GM04503 (cell line): ENCODE measurements around the gene GAS7.

Experiments used
- DNase-seq: peaks from one replicate; pipeline ENCODE4 v3.0.0-alpha.2; 2012; ENCODE audit warnings: low read depth

GAS7 gene

DNA sequence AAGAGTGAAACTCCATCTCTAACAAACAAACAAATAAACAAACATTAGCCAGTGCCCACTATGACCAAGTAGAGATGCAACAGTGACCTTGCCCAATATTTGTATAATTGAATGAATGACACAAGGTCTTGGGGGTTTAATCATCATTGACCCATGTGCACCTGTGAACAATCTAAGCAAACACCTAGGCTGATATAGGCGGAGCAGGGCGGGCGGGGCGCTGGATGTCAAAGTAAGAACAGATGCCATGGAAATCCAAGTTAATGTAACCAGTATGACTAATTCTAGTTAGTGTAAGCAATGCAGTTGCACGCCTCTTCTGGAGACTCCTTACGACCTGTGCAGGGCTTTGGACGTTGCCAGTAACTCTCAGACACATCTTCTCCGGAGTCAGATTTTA lies 310.9 kb downstream of the GAS7 start:
- DNase-seq = no peak

DNA sequence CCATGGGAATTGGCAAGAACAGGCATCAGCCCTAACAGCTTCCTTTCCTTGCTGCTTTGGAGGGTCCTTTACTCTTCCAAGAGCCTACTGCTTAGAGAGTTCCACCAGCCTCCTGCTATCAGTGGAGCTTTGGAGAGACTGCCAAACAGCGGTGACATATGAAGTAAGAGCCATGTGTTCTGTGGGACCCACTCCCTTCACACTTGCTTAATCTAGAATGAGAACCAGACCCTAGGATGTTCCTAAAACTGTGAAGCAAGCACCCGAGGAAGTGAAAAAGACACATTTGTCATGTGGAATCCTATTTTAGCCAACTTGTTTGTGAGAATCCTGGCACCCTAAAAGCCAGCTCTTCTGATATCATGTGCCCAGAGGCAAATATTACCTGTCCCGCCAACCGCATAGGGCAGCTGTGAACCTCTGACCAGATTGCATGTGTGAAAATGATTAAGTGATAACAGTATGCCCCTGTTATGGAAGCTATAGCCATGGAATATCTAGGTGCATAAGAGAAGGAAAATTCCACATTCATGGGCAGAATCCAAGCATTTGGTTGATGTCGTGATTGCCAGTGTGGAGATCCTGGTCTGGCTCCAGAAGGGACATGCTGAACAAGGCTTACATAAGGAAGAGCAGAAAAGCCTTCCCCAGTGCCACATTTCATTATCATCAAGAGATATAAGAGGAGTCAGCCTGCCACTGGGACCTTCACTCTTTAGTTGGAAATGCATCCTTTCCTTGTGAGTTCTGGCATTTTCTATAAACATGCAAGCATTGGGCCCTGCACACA lies 312.1 kb downstream of the GAS7 start:
- no peak for DNase-seq

DNA sequence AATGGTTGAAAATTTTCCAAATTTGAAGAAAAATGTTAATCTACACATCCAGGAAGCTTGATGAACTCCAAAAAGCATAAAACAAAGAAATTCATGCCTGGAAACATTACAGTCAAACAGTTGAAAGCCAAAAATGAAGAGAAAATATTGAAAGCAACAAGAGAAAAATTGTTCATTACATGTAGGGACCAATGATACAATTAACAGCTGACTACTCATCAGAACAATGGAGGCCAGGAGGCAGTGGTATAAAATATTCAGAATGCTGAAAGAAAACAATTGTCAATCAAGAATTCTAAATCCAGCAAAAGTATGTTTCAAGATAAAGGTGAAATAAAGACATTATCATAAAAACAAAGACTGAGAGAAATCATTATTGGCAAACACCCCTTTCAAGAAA lies 315.0 kb downstream of the GAS7 start:
- no peak for DNase-seq

DNA sequence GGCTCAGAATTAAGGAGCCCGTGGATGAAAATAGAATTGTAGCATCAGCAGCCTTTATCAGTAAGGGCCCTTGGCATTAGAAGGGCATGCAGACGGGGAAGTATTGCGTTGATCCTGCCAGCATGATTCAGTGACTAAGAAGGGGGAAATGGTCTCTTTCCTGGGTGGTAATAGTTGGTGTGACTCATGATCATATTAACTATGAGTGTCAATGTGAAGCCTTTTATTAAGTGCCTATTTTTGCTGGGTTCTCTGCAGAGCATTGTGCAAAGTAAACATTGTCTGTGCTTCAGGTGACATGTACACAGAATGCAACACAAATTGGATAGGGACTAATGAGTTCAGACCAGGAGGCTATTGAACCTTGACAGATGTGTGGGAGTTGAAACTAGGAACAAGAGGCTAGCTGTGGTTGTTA lies 317.8 kb downstream of the GAS7 start:
- no peak for DNase-seq

DNA sequence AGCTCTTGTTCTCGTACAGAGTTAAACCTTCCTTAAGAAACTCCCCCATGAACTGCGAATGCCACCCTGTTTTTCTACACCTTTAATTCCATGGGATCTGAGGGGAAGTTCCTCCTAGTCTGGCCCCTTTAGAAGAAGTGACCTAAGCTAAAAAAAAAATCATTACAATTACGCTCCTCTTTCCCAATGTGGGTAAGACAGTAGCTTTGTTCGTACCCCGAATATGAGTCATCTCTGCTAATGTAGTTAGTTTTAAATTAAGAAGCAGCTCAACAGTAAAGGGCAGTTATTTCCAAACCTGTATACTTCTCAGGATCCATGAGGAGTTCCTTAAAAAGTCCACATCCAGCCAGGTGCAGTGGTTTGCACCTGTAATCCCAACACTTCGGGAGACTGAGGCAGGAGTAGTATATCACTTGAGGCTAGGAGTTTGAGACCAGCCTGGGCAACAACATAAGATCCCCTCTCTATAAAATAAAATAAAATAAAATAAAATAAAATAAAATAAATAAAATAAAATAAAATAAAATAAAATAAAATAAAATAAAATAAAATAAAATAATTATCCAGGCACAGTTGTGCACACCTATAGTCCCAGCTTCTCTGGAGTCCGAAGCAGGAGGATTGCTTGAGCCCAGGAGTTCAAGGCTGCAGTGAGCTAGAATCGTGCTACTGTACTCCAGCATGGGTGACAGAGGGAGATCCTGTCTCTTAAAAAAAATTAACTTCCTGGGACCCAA lies 319.4 kb downstream of the GAS7 start:
- no peak for DNase-seq

DNA sequence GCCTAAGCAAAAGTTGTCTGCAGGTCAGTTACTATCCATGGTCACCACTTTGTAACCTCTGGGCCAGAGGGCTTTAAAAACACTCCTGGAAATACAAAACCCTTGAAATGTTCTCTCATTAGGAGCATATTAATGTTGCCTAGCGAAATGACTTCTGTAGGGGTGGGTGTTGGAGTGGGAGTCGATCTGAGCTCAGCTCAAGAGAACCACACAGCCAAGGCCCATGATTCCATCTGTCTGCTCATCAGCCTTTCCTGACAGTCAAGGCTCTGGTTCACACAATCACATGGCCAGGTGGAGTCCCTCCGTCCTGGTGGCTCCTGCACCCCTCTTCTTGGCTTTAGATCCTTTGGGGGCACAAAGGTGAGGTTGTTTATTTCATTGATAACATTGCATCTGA lies 320.1 kb downstream of the GAS7 start:
- no peak for DNase-seq

DNA sequence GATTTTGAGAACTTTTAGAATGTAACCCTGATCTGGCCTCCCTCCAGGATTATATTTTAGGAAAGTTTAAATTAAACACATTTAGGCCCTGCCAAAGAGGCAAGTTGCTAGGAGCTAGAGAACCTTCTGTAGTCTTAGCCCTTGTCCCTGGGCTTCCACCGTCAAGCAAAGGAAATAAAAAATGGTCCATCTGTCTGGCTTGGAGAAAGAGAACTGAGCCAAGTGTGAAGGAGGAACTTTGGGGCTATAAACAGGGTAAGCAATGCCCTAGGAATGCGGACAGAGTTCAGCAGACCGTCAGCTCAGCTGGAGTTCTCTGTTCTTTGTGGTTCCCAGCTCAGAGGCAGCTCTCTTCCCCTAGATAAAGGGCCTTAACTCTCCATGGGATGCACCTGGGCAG lies 323.0 kb downstream of the GAS7 start:
- peak; percentile 42 for DNase-seq

DNA sequence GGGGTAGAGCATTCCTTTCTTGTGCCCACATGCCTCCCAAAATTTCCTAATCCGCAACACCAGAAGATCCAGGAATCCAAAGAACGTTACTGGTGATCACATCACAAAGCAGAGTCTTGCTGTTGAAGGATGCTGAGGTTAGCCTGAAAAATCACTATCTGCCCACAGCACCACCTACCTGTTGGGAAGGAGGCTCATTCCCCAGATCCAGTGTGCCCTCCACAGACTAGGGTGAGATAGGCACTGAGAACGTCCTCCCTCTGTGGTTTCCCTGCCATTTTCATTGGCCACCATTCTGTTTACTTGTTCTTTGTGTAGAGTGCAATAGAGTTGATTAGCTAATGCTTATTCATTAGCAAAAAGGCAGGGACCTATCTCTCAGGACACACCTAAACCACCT lies 323.7 kb downstream of the GAS7 start:
- DNase-seq = no peak

DNA sequence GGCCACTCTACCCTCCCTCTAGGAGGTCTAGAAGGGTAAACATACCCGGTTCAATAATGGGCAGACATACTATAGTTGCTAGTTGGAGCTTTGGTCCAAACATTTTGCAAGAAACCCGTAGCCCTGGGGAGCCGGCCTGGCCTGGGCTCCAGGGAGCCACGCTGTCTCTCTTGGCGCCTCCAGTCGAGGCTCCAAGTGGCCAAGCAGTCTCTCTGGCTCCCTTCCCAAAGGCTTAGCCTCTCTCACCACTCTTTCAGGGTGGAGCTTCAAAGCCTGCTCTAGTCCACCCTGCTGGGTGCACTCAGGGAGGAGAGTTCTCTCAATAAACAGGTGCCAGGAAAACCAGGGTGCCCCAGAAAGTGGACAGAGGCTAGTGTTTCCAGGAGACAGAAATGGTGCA lies 325.6 kb downstream of the GAS7 start:
- DNase-seq = no peak

DNA sequence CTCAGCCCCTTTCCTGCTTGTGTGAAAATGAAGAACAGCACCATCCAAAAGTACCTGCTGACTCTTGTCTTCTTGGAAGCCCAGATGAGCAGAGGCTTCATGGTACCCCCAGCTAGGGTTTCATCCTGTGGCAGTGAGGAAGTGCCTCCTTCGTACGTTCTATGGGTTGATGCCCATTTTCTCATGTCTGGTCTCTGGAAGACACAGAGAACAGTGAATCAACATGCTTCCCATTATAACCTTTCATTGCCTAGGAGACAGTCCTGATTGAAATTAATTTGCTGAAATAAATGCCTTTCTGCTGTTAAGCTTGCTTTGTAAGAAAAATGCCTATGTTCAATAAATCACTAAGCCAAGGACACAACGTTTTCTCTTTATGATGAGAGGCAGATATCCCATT lies 329.9 kb downstream of the GAS7 start:
- no peak for DNase-seq

DNA sequence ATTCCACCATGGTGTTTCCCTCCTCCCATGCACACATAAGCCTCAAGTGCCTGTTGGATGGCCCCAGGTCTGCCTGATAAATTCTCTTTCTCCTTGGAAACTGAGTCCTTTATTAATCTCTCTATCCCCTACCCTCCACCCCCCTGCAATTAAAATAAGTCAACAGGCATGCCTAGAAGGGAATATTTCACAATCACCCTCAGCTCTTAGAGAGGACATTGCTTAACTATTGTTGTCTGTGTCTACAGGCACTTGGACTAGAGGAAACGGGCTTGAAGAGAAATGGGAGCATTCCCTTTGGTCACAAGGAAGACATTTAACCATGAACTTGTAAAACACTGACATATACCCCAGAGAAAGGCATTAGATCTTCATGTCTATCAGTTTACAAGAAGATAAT lies 332.8 kb downstream of the GAS7 start:
- no peak for DNase-seq

DNA sequence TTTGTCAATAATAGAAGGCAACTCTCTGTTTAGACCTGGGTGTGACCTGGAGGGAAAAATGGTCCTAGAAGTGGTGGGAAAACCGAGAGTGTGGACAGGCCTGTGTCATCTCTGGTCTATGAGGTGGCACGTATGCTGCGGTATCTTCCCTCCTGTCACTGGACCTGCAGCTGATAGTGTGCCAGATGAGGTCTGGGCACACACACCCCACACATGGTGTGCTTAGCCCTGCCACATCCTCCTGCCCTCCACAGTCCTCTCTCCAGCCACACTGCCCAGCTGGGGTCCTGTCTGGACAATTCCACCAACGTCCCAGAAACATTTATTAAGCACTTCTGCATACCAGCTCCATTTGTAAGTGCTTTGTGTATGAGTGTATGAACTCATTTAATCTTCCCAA lies 335.5 kb downstream of the GAS7 start:
- DNase-seq = no peak

DNA sequence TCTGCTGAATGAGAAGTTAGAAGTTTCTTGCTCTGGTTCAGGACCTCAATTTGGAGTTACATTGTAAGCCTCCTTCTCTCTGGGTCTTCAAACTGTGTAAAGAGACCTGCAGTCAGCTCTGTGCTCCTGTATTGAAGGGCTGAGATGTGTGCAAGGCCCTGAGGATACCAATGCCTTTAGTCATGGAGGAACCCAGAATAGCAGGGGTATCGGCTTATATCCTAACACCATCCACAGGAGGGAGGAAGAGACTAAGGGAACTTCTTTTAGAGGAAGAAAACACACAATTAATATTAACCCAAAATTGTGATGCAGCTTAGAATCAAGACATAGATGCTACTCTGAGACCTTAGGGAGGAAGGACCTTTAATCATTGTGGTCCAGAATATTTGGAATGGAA lies 336.2 kb downstream of the GAS7 start:
- DNase-seq = no peak

DNA sequence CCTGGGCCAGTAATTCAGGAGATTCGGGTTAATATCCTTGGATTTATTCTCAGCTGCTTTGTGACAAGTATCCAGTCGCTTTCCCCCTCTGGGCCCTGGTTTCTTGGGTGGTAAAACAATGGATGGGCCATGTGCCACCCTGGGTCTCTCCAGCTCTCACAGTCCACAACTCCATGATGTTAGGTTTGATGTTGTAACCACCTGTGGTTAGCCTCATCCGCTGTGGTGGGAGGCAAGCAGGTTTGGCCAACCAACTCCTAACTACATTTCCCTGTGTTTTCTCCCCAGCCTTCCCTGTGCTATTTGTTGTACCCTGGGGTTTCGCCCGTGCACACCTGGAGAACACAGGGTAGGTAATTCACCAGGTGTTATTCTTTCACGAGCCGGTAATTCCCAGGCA lies 337.6 kb downstream of the GAS7 start:
- DNase-seq = no peak
